HG02970 (cell line): ENCODE measurements around the gene CDYL.

Experiments
- ATAC-seq: cut with Tn5 transposase; IDR thresholded peaks from one replicate; pipeline ENCODE4 v1.9.1; 2021; ENCODE audit warnings: mild to moderate bottlenecking, moderate library complexity, moderate number of reproducible peaks; ENCODE audit not compliant: unreplicated experiment, low FRiP score

The CDYL gene

GRCh38 chr6:4776131-4776492 is at the start of gene CDYL:
CDYL (plus strand) TSS chr6:4776404; CDS start chr6:4776784, 380 bp downstream.
- peak; percentile 73 for ATAC-seq

DNA sequence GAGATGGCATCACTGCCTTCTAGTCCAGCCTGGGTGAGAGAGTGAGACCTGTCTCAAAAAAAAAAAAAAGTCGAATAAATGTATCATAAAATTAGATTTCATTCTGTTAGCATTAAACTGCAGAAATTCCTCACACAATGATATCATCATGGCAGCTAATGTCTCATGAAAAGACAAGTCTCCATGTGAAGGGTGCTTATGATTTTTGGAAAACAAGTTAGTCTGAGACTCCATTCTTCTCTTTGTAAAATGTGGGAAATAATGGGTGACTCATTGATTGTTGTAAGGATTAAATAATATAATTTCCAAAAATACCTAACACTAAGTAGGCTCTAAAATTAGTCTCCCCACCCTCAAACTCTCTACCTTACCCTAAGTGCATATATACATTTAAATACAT is 49.6 kb upstream of the CDYL start:
- ATAC-seq: no peak

DNA sequence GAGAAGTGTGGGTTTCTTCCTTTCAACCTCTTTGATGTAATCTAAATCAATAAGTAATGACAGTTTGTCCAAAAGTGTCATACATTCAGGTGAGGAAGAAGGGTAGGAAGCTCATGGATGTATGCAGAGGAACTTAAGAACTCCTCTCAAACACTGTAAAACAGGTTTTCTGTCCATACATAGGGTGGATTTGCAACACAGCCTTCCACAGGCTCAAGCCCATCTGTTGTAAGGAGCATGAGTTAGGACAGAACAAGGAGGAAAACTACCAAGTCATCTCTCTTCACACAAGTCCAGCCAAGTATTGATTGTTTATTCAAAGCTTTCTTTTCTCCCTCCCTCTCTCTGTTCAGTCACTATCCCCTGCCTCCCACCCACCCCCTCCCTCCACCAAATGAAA is 49.0 kb upstream of the CDYL start:
- no peak for ATAC-seq

GRCh38 chr6:4727671-4728435 is 48.4 kb upstream of the CDYL start:
- ATAC-seq: no peak

DNA sequence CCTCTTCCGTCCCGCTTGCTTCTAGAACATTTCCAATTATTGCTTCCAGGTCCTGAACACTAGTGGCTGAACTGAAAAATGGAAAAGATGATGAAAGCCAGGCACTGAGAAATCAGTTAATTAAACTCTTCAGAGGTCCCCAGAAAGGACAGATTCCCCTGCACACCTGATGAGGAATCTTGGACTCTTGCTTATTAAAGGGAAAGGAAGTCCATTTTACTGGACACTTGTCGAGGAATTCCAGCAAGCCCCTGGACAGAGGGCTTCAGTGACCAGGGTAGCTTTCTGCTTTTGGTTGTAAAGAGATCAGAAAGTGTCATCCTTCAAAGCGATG is 47.8 kb upstream of the CDYL start:
- no peak for ATAC-seq

DNA sequence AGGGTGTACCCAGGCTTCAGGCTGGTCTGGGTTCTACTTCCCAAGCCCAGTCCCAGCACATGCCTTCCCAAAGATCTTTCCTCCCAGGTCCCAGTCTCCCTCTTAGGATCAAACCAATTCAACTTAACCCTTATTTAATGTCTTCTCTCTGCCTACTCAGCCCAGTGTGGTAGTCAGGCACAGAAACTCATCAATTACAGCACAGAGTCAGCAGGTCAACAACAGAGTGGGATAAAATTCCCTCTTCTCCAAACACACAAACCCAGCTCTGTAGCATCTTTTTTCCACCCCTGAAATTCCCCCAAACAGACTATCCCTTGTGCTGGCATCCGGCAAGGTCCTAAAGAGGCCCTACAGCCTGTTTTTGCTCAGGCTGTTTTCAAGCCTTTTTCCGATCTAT is 47.3 kb upstream of the CDYL start:
- no peak for ATAC-seq

- ATAC-seq: no peak
Observed at GRCh38 chr6:4731996-4732395, 44.2 kb upstream of the CDYL start.

- ATAC-seq: no peak
Observed at GRCh38 chr6:4732691-4733315, 43.4 kb upstream of the CDYL start.

DNA sequence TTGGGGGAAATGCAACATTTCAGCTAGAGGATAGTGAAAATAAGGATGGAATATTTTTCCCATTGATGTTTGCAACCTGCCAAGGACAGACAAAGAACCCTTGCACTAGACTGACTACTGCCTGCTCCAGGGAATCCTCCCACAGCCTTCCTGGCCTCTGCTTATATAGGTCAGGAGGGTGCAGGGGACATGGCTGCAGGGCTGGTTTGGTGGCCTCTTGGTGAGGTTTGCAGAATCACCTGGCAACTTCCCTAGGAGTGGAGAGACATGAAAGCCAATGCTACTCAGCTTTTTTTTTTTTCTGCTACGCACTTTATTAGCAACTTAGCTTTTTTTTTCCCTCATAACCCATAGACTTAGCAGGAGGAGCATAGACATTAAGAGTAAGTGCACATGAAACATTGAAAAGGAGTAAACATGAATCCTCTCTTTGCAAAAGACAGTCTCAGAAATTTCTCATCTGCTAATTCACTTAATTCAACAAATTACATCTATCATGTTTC is 39.8 kb upstream of the CDYL start:
- no peak for ATAC-seq

DNA sequence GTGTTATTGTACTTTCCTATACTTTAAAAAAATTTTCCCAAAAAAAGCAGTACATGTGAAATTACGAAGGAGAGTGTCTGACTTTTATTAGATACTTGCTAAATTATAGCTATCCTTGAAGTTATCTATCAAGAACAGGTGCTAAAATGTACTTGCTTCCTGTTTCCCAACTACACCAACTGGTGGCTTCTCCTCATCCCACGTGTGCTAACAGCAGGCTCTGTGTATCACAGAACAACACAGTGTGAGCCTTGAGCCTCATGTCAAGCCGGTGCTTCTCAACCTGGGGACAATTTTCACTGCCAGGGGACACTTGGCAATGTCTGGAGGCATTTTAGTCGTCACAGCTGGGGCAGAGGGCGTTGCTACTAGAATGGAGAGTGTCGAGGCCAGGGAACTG is 36.2 kb upstream of the CDYL start:
- no peak for ATAC-seq

DNA sequence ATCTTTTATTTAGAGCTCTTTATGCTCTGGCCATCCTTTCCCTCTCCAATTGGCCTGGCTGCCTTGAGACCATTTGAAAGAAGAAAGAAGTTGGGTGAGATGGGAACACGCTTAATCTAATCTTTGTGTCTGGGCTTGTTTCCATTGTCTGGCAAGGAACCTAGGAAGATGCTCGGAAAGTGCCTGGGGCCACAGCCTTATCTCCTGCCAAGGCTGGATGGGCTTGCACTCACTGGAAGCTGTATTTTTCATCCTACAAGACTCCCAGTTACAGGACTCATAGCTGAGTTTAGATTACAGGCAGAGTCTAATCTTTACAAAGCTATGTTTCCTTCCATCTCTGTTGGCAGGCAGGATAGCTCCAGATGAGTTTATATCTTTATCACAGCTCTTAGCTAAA is 33.1 kb upstream of the CDYL start:
- ATAC-seq: no peak

- no peak for ATAC-seq
Observed at GRCh38 chr6:4743926-4744325, 32.3 kb upstream of the CDYL start.

GRCh38 chr6:4747588-4747987 is 28.6 kb upstream of the CDYL start:
- no peak for ATAC-seq

DNA sequence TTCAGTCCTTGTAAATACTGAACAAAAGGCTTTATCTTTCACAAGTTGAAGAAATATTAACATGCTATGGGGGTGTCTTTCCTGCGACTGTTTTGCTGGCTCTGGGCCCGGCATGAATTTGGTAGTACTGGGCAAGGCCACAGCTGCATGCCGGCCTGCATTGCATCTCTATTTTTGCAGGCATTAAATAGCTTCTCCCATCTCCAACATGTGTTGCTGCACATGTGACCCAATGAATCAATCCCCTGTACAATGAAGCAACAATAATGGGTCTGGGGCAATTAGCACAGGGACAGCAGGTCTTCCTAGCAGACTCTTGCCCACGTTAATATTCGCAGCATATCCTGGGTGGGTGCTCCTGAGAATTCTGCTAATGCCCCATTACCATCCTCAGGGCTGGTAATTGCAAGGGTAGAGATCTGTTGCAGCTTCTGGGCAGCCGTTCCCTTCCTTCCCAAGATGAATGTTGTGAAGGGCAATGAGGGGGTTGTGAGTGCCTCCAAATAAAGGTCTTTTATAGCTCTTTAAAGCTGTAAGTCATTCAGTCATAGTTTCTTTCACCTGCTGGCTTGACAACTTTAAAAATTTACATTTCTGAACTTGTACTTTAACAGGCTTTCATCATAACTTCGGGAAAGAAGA is 24.3 kb upstream of the CDYL start:
- ATAC-seq: no peak

GRCh38 chr6:4756247-4756646 is 20.0 kb upstream of the CDYL start:
- no peak for ATAC-seq

DNA sequence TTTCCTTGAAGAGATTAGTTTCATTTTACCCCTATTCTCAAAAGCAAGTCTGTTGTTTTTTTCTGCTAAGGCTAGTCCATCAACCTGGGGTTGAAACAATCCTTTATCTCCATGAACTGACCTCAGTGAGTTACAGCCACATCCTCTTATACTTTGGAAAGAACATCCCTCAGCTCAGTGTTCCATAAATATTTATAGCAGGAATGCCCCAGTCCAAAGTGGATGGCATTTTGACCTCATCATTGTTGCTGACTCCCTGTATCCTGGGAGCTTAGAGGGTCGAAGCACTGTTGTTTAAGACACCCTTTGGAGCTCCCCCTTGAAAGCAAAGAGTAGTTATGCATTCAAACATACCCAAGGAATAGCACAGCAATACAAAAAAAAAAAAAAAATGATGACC is 16.2 kb upstream of the CDYL start:
- ATAC-seq: no peak

DNA sequence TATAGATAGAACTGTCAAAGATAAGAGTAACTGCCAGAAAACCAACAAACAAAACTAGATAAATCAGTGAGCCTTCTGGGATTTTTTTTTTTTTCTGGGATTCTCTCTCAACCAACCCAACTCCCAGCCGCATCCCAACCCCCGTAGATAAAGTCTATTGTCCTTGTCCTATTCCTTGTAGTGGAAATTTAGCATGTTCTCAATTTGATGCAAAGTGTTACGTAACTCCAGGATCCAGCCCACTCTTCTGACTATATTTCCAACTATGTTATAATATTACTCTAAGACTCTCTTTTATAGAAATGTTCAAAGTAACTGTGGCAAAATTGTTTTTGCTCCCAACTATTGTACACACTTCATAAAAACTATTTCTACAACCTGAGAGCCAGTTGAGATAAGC is 15.4 kb upstream of the CDYL start:
- ATAC-seq: no peak

GRCh38 chr6:4762294-4762693 is 13.9 kb upstream of the CDYL start:
- no peak for ATAC-seq

- no peak for ATAC-seq
Observed at GRCh38 chr6:4763921-4764320, 12.3 kb upstream of the CDYL start.

DNA sequence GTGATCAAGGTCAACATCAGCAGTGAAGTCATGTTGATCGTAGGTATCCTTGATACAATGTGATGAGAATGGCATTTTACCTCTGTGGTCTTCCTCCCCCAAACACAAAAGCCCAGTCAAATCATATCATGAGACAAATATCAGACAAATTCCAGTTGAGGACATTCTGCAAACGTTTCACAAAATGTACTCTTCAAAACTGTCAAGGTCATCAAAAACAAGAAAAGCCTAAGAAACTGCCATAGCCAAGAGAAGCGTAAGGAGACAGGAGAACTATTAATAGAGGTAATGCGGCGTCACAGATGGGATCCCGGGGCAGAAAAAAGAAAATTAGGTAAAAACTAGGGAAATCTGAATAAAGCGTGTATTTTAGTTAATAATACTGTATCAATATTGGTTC is 7.4 kb upstream of the CDYL start:
- no peak for ATAC-seq

DNA sequence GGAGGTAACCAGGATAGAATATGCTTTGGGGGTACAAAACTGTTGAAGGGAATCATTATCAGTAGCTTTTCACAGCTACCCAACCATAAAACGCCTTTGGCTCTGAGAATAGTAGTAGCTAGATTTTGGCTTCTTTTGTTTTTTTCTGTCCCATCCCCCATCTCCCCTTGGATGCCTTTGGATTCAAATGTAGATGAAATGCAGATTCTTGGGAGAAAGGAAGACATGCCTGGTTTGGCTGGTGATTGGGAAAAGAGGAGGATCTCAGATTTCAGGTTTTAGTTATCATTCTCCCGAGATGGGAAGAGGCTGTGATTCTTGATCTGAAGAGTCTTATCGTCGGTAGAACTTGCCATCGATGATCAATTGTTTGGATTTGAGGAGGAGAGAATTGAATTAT is 3.5 kb upstream of the CDYL start:
- ATAC-seq: no peak

DNA sequence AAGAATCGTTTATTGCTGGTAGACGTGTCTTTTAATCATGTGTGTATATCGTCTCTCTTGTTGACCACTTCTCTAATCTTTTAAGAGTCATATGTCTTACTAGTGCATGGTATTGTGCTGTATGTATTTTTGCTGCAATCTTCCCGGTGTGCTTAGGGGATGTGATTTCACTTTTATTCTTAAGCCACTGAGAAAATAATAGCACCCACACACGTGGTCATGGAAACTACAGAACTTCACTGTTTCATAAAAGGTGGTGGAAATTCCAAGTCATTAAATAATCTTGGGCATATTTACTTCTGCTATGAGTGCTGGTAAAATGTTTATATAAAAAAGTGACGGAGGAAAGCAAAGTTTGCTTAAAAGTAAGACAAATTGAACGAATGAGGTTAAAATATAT is 3.0 kb upstream of the CDYL start:
- ATAC-seq: no peak
